ENCODE data around the gene USP19. TPM values are rescaled to one million over a fixed set of nuclear protein-coding genes. Genes with fewer than 3 reads are reported as not detected.

USP19 gene
- polyA plus RNA-seq, 1 experiment: 33.3 TPM

DNA sequence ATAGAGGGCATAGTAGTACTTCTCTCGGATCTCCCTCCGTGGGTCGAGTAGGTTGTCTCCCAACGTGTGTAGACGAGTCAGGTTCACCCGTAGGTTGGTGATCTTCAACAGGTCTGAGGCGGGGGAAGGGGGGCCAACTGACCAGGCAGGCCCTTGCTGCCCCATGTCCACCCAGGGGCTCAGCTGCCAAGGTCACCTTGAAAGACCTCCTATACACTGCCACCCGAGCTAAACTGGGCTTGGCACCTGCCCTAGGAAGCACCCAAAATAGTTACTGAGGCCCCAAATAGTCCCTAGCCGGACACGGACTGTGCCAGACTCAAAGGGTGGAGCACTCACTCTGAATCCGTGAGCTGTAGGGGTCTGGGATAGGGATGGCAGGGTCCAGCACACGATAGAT, 10.4 kb upstream of the USP19 start:
- no peak for DNase-seq (ENCODE audit: low read depth, low spot score)
- POLR2A ChIA-PET: interaction anchor here (0.5 to 4.2 kb wide), 2 partner anchors 10 to 68 kb away, joined by 3 to 29 read pairs; partner anchors contain the start of gene USP19
- no peak overlapping the region; the same call in 1 of the 2 replicates for H3K4me3 ChIP-seq (ENCODE audit: low read depth, low read length)
- CTCF ChIA-PET: interaction anchor here (1.1 kb wide), 1 partner anchor 40 kb away, joined by 4 read pairs; the partner anchor contains the start of gene KLHDC8B
- H3K27me3 ChIP-seq (ENCODE audit: control insufficient read depth, insufficient read depth, low read length): no peaks in the 10 kb centered on the region
- no peak overlapping the region for H3K27ac ChIP-seq (ENCODE audit: low read depth, low read length)
- no peaks in the 10 kb centered on the region for H3K9me3 ChIP-seq (ENCODE audit: control insufficient read depth, insufficient read depth, low read length)
- TF ChIP-seq CTCF (IDR thresholded peaks at IDR 0.05; ENCODE audit: low read depth, low read length): no peak

DNA sequence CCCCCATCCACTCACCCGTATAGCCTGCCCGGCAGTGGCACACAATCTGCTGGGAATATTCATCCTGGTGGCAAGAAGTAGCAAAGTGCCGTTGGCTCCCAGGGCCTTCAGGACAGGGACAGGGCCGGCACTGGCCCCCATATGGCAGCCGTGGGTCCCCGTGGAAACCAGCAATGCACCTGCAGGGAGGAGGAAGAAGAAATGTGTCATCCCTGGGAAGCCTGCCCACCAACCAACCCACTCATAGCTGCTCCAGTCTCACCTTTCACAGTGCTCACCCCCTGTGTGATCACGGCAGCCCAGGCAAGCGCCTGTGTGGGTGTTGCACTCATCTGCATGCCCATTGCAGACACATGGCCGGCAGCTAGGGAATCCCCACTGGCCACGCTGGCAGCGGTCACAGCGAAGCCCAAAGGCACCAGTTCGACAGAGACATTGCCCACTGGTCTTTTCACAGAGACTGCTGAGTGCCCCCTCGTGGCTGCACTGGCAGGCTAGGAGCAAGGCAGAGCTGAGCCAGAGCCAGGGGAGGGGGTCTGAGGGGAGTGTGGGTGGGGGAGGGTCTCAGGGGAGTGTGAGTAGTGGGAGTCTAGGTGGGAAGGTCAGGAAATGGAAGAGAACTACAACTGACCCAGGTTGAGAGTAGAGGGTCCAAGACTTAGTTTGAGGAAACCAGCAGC, 4.5 kb upstream of the USP19 start:
- CTCF ChIA-PET: no interaction called here
- no peaks in the 10 kb centered on the region for H3K27me3 ChIP-seq (ENCODE audit: control insufficient read depth, insufficient read depth, low read length)
- H3K9me3 ChIP-seq (ENCODE audit: control insufficient read depth, insufficient read depth, low read length): no peaks in the 10 kb centered on the region; the same call in 1 of the 2 replicates
- no peak for DNase-seq (ENCODE audit: low read depth, low spot score)
- TF ChIP-seq CTCF (IDR thresholded peaks at IDR 0.05; ENCODE audit: low read depth, low read length): 0 out of 2 replicates have a peak, but pooled peaks have one; percentile 6
- POLR2A ChIA-PET: no interaction called here
- H3K27ac ChIP-seq (ENCODE audit: low read depth, low read length): peak overlapping the region; percentile 11
- no peak overlapping the region for H3K4me3 ChIP-seq (ENCODE audit: low read depth, low read length)

- ChIA-PET POLR2A (no interaction called here), CTCF (no interaction called here)
- no peak overlapping the region for H3K27ac ChIP-seq (ENCODE audit: low read depth, low read length)
- DNase-seq (ENCODE audit: low read depth, low spot score): no peak
- no peak for TF ChIP-seq CTCF (IDR thresholded peaks at IDR 0.05; ENCODE audit: low read depth, low read length)
- no peaks in the 10 kb centered on the region; the same call in 1 of the 2 replicates for H3K9me3 ChIP-seq (ENCODE audit: control insufficient read depth, insufficient read depth, low read length)
- H3K4me3 ChIP-seq (ENCODE audit: low read depth, low read length): no peak overlapping the region
- no peaks in the 10 kb centered on the region for H3K27me3 ChIP-seq (ENCODE audit: control insufficient read depth, insufficient read depth, low read length)
These were observed 3.6 kb upstream of the USP19 start for GRCh38 chr3:49124203-49124602.

DNA sequence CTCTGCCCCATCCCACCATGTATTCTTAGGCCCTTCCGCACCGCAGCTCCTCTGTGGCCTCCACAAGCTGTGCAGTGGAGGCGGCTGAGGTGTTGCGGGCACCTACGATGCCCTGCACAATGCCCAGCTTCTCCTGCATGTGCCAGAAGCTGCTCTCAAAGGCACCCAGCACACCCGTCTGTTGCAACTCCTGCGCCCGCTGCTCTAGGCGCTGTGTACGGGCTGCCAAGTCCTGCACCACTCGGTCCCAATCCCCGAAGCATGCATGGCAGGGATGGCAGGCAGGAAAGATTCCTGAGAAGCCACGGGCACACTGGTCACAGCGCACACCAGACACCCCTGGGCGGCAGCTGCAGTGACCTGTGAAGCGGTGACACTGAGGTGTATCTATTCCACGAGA, 3.1 kb upstream of the USP19 start:
- Histone ChIP-seq H3K9me3 (ENCODE audit: control insufficient read depth, insufficient read depth, low read length) (no peaks in the 10 kb centered on the region; the same call in 1 of the 2 replicates), H3K4me3 (ENCODE audit: low read depth, low read length) (no peak overlapping the region), H3K27ac (ENCODE audit: low read depth, low read length) (no peak overlapping the region), H3K27me3 (ENCODE audit: control insufficient read depth, insufficient read depth, low read length) (no peaks in the 10 kb centered on the region)
- CTCF ChIA-PET: no interaction called here
- no peak for DNase-seq (ENCODE audit: low read depth, low spot score)
- no peak for TF ChIP-seq CTCF (IDR thresholded peaks at IDR 0.05; ENCODE audit: low read depth, low read length)
- POLR2A ChIA-PET: no interaction called here

DNA sequence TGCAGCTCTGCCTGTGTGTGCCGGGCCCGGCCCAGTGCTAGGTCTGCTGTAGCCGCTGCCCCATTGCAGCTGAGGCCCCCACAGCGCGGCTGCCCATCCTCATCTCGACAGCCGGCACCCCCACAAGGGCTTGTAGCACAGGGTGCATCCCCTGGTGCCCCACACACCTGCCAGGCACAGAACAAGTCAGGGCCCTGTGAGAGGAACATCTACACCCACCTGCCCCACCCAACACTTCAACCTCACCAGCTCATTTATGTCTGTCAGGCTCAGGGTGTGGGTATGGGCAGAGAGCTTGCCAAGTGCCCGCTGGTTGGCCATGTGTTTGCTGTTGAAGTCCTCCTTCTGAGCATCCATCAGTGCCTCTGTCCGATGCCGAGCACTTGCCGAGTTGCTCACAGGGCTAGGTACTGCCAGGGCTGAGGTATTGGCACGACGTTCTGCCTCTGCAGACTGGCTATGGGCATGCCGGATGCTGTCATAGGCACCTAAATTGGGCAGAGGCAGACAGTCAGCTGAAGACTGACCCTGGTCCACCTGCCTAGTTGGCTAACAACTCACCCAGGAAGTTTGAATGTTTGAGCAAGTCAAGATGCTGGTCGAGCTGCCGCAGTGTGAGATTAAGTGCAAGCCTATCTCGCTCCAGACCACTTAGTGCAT, 2.4 kb upstream of the USP19 start:
- no peaks in the 10 kb centered on the region; the same call in 1 of the 2 replicates for H3K9me3 ChIP-seq (ENCODE audit: control insufficient read depth, insufficient read depth, low read length)
- no peak overlapping the region for H3K27ac ChIP-seq (ENCODE audit: low read depth, low read length)
- TF ChIP-seq CTCF (IDR thresholded peaks at IDR 0.05; ENCODE audit: low read depth, low read length): no peak
- H3K27me3 ChIP-seq (ENCODE audit: control insufficient read depth, insufficient read depth, low read length): no peaks in the 10 kb centered on the region
- DNase-seq (ENCODE audit: low read depth, low spot score): no peak
- ChIA-PET CTCF (no interaction called here), POLR2A (no interaction called here)
- H3K4me3 ChIP-seq (ENCODE audit: low read depth, low read length): no peak overlapping the region

Measured in AG04450 (cell line).